ENCODE results near the gene IPO9.
A peak's percentile ranks its signal among the peaks of the same experiment; 100 is the strongest.

IPO9 gene

GRCh38 chr1:201828820-201829774, at the start of gene IPO9:
IPO9 (plus strand) TSS chr1:201829157; CDS start chr1:201829210, 53 bp downstream.
- DNase-seq (ENCODE audit: low read depth in 2 of 2, low spot score in 1 of 2): peak; percentile 85 to 94

DNA sequence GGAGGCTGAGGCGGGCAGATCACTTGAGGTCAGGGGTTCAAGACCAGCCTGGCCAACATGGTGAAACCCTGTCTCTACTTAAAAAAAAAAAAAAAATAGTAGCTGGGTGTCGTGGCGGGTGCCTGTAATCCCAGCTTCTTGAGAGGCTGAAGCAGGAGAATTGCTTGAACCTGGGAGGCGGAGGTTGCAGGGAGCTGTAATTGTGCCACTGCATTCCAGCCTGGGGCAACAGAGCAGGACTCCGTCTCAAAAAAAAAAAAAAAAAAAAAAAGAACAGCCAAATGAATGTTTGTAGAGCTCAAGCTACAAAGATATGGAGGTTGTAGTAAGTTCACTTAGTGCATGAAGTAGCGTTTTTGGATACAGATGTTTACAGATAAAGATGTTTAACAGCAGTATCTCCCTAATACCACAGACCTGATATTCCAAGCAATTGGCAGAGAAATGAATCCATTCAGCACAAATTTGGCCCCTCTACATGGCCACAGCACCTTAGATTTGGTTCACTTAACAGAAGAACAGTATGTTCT, 49.5 kb upstream of the IPO9 start:
- DNase-seq (ENCODE audit: low read depth in 2 of 2, low spot score in 1 of 2): no peak

DNA sequence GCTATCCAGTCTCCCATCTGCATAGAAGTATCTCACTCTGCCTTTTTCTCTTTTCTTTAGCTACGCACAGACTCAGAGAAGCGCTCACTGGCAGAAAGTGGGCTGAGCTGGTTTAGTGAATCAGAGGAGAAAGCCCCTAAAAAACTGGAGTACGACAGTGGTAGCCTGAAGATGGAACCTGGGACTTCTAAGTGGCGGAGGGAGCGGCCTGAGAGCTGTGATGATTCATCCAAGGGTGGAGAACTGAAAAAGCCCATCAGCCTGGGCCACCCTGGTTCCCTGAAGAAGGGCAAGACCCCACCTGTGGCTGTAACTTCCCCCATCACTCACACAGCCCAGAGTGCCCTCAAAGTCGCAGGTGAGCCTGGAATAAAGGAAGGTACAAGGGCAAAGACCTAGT, 48.0 kb upstream of the IPO9 start:
- DNase-seq (ENCODE audit: low read depth in 2 of 2, low spot score in 1 of 2): no peak

GRCh38 chr1:201781437-201781836, 47.5 kb upstream of the IPO9 start:
- DNase-seq (ENCODE audit: low read depth in 2 of 2, low spot score in 1 of 2): no peak

GRCh38 chr1:201782353-201782752, 46.6 kb upstream of the IPO9 start:
- DNase-seq (ENCODE audit: low read depth in 2 of 2, low spot score in 1 of 2): no peak

GRCh38 chr1:201783058-201783457, 45.9 kb upstream of the IPO9 start:
- no peak for DNase-seq (ENCODE audit: low read depth in 2 of 2, low spot score in 1 of 2)

DNA sequence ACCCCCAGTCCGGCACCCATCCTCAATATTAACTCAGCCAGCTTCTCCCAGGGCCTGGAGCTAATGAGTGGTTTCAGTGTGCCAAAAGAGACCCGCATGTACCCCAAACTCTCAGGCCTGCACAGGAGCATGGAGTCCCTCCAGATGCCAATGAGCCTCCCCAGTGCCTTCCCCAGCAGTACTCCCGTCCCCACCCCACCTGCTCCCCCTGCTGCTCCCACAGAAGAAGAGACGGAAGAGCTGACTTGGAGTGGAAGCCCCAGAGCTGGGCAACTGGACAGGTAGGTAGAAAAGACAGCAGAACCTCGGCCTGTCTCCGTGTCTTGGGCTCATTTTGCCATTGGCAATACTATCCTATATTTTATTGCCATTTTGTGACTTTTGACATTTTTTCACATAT, 45.4 kb upstream of the IPO9 start:
- no peak for DNase-seq (ENCODE audit: low read depth in 2 of 2, low spot score in 1 of 2)

GRCh38 chr1:201785291-201785690, 43.7 kb upstream of the IPO9 start:
- DNase-seq (ENCODE audit: low read depth in 2 of 2, low spot score in 1 of 2): no peak

DNA sequence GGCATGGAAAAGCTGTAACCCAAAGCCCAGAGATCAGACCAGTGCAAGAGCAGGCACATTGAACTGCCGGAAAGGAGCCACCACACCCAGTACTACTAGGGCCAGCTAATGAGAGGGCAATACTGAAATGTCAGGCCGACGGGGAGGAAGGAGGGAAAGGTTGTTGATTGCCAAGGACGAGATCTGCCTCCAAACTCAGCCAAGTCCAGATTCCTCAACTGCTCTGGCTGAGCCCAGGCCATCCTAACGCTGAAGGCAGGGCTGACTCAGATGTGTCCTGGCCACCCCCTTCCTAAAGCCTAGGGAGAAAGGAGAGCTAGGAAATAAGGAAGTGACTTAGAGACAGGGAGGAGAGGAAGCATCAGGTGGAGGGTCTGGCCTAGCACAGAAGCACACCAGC, 42.1 kb upstream of the IPO9 start:
- no peak for DNase-seq (ENCODE audit: low read depth in 2 of 2, low spot score in 1 of 2)

- no peak for DNase-seq (ENCODE audit: low read depth in 2 of 2, low spot score in 1 of 2)
These were observed 40.7 kb upstream of the IPO9 start for GRCh38 chr1:201788296-201788695.

- no peak for DNase-seq (ENCODE audit: low read depth in 2 of 2, low spot score in 1 of 2)
These were observed 39.7 kb upstream of the IPO9 start for GRCh38 chr1:201789245-201789644.

- DNase-seq (ENCODE audit: low read depth in 2 of 2, low spot score in 1 of 2): no peak
These were observed 38.7 kb upstream of the IPO9 start for GRCh38 chr1:201790261-201790660.

- DNase-seq (ENCODE audit: low read depth in 2 of 2, low spot score in 1 of 2): no peak
These were observed 37.7 kb upstream of the IPO9 start for GRCh38 chr1:201791051-201791778.

DNA sequence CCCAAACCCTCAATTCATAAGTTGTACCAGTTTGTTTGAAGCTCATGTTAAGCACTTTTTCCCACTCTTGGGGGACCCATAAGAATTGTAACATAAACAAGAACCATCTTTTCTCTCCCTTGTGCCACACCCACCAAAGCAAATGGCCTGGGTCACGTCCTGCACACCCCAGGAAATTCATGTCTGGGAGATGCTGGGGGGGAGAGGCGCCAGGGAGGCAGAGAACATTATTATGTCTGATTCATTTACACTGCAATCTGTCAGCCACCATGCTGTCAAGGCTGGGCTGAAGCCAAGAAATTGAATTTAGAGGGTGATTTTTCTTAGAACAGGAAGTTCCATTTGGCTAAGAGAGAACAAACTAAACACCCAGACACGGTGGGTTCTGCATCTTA, 37.2 kb upstream of the IPO9 start:
- no peak for DNase-seq (ENCODE audit: low read depth in 2 of 2, low spot score in 1 of 2)

- DNase-seq (ENCODE audit: low read depth in 2 of 2, low spot score in 1 of 2): peak in 1 of 2 donors; percentile 12
These were observed 36.2 kb upstream of the IPO9 start for GRCh38 chr1:201792534-201793305.

GRCh38 chr1:201793306-201793925, 35.5 kb upstream of the IPO9 start:
- DNase-seq (ENCODE audit: low read depth in 2 of 2, low spot score in 1 of 2): no peak

GRCh38 chr1:201795066-201795465, 33.9 kb upstream of the IPO9 start:
- DNase-seq (ENCODE audit: low read depth in 2 of 2, low spot score in 1 of 2): no peak

DNA sequence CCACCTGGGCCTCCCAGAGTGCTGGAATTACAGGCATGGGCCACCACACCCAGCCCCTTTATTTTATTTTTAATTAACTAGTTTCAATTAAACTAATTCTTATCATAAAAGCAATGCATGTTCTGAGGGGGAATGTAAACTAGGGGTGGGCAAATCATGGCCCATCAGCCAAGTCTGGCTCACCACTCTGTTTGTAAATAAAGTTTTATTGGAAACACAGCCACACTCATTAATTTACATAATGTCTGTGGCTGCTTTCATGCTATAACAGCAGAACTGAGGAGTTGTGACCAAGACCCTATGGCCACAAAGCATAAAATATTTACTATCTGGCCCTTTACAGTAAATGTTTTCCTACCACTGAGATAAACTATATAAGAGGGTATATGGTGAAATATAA, 28.7 kb upstream of the IPO9 start:
- DNase-seq (ENCODE audit: low read depth in 2 of 2, low spot score in 1 of 2): no peak

GRCh38 chr1:201806801-201807200, 22.2 kb upstream of the IPO9 start:
- DNase-seq (ENCODE audit: low read depth in 2 of 2, low spot score in 1 of 2): no peak

DNA sequence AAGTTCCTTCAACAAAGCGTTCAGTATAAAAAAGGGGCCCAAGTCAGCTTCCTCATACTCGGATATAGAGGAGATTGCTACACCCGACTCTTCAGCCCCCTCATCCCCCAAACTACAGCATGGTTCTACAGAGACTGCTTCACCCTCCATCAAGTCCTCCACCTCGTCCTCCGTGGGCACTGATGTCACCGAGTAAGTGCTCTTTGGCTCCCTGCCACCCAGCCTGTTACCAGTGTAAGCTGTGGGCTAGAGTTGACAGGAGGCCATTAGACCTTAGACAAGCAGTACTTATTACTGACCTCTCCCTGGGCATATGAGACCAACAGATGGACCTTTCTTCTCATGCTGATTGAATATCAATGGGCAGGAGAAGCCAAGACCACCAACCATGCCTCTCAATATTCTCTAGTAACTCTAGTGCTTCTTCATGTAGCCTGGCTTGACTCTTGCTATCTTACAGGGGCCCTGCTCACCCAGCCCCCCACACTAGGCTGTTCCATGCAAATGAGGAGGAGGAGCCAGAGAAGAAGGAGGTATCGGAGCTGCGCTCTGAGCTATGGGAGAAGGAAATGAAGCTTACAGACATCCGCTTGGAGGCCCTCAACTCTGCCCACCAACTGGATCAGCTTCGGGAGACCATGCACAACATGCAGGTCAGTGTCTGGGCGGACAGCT, 20.9 kb upstream of the IPO9 start:
- no peak for DNase-seq (ENCODE audit: low read depth in 2 of 2, low spot score in 1 of 2)

Measured in stimulated activated CD8-positive, alpha-beta memory T cell treated with anti-CD3 and anti-CD28 coated beads, Interleukin-4, amount 100 ng/mL, for 4 hours (primary cell).